ENCODE results near the gene NUF2.
"Not testable (repeated sequence)": the region's sequence is repeated elsewhere in the genome, so short reads cannot be mapped to it uniquely, and the experiment has no call there.

The NUF2 gene

DNA sequence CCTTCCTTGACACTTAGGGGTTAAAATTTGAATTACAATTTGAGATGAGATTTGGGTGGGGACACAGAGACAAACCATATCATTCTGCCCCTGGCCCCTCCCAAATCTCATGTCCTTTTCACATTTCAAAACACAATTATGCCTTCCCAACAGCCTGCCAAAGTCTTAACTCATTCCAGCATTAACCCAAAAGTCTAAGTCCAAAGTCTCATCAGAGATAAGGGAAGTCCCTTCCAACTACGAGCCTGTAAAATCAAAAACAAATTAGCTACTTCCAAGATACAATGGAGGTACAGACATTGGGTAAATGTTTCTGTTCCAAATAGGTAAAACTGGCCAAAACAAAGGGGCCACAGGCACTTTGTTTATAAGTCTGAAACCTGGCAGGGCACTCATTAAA is 28.3 kb upstream of the NUF2 start:
- H2BK15ac ChIP-seq (ENCODE audit: low read depth, poor library complexity, severe bottlenecking); H3K9ac ChIP-seq (ENCODE audit: low read length); H3K79me1 ChIP-seq (replicated peaks; ENCODE audit: low read length, poor library complexity, severe bottlenecking); H2BK5ac ChIP-seq (ENCODE audit: low read depth, low read length, poor library complexity, severe bottlenecking); H2BK12ac ChIP-seq (ENCODE audit: low read length in 2 of 2); H3K14ac ChIP-seq (ENCODE audit: low read length in 2 of 2); H2BK120ac ChIP-seq (ENCODE audit: low read depth, low read length); H4K91ac ChIP-seq (ENCODE audit: low read length); DNase-seq; H4K8ac ChIP-seq (ENCODE audit: low read length); H2AFZ ChIP-seq (ENCODE audit: low read depth, low read length); H3K4ac ChIP-seq (ENCODE audit: low read depth in 1 of 2, low read length in 2 of 2); H3K18ac ChIP-seq (ENCODE audit: low read depth in 1 of 2, low read length in 2 of 2); H3K27ac ChIP-seq (ENCODE audit: low read length, poor library complexity, severe bottlenecking); H2AK5ac ChIP-seq (ENCODE audit: low read length, severe bottlenecking); H3K4me1 ChIP-seq (ENCODE audit: control insufficient read depth, insufficient read depth, low read depth, low read length); H3K9me3 ChIP-seq (ENCODE audit: control insufficient read depth, low read length); H3K36me3 ChIP-seq (ENCODE audit: control insufficient read depth in 1 of 2, insufficient read depth in 2 of 2, low read depth in 1 of 2, low read length in 2 of 2); H3K27me3 ChIP-seq (ENCODE audit: control insufficient read depth in 1 of 2, insufficient read depth in 1 of 2, low read length in 2 of 2); H3K4me3 ChIP-seq (ENCODE audit: insufficient read depth in 1 of 2, low read depth in 1 of 2, low read length in 2 of 2); H3K23ac ChIP-seq (ENCODE audit: low read length in 2 of 2); H3K4me2 ChIP-seq (ENCODE audit: low read length, poor library complexity, severe bottlenecking): not testable (repeated sequence)
- WGBS = no CpG with 5 or more reads among the region's 1 CpG

- Histone ChIP-seq H3K4me1 (ENCODE audit: control insufficient read depth, insufficient read depth, low read depth, low read length) (no peaks in the 10 kb centered on the region), H2AFZ (ENCODE audit: low read depth, low read length) (no peak overlapping the region), H3K27ac (ENCODE audit: low read length, poor library complexity, severe bottlenecking) (no peak overlapping the region), H3K27me3 (ENCODE audit: control insufficient read depth in 1 of 2, insufficient read depth in 1 of 2, low read length in 2 of 2) (no peaks in the 10 kb centered on the region), H4K8ac (ENCODE audit: low read length) (no peak overlapping the region), H3K23ac (ENCODE audit: low read length in 2 of 2) (no peak overlapping the region), H3K4me3 (ENCODE audit: insufficient read depth in 1 of 2, low read depth in 1 of 2, low read length in 2 of 2) (no peak overlapping the region), H2BK5ac (ENCODE audit: low read depth, low read length, poor library complexity, severe bottlenecking) (no peak overlapping the region), H3K79me1 (replicated peaks; ENCODE audit: low read length, poor library complexity, severe bottlenecking) (no peaks in the 10 kb centered on the region), H2AK5ac (ENCODE audit: low read length, severe bottlenecking) (no peak overlapping the region), H2BK12ac (ENCODE audit: low read length in 2 of 2) (no peak overlapping the region), H3K14ac (ENCODE audit: low read length in 2 of 2) (no peak overlapping the region), H3K36me3 (ENCODE audit: control insufficient read depth in 1 of 2, insufficient read depth in 2 of 2, low read depth in 1 of 2, low read length in 2 of 2) (peaks cover 0 to 5% of the 10 kb centered on the region in 2 experiments), H3K4ac (ENCODE audit: low read depth in 1 of 2, low read length in 2 of 2) (no peak overlapping the region), H3K9me3 (ENCODE audit: control insufficient read depth, low read length) (no peaks in the 10 kb centered on the region), H4K91ac (ENCODE audit: low read length) (no peak overlapping the region), H3K4me2 (ENCODE audit: low read length, poor library complexity, severe bottlenecking) (no peak overlapping the region), H2BK120ac (ENCODE audit: low read depth, low read length) (no peak overlapping the region), H2BK15ac (ENCODE audit: low read depth, poor library complexity, severe bottlenecking) (no peak overlapping the region), H3K9ac (ENCODE audit: low read length) (no peak overlapping the region), H3K18ac (ENCODE audit: low read depth in 1 of 2, low read length in 2 of 2) (no peak overlapping the region)
- peak; percentile 17 for DNase-seq
- 95% methylated on average over 2 of the region's 2 CpGs for WGBS
Measured at GRCh38 chr1:163295949-163296348, 25.8 kb upstream of the NUF2 start.

DNA sequence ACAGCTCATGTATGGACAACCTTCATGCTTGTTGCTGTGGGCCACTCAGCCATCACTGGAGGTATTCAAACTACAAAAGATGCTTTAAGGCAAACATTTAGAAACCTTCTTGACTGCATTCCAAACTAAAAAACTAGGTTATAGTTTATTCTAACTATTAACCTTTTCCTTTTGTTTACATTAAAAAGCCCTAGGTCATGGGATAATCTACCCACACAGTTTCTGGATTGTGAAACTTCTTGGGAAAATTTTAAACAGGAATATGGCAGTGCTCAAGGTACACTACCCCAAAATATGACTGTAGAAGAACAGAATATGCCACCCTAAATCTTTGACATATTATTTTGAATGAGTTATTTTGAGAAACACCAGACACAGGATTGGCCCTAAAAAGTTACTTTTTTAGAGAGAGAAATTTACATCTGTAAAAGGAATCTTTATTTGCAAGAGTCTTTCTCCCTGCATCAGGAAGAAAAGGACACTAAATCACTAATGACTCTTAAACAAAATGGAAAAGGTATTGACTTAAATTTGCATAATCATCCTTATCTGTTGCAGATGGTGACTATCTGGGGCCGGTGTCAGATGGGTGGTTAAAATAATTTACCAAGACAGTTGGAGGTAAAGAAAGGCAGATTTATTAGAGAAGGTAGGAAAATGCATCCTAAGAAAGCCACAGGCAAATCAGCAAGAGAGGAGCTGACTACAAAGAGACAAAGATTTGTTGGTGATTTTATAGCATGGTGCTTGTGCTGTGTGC is 25.1 kb upstream of the NUF2 start:
- H2BK5ac ChIP-seq (ENCODE audit: low read depth, low read length, poor library complexity, severe bottlenecking) = no peak overlapping the region
- WGBS = 41% methylated on average over 1 of the region's 1 CpG
- no peaks in the 10 kb centered on the region for H3K4me1 ChIP-seq (ENCODE audit: control insufficient read depth, insufficient read depth, low read depth, low read length)

DNA sequence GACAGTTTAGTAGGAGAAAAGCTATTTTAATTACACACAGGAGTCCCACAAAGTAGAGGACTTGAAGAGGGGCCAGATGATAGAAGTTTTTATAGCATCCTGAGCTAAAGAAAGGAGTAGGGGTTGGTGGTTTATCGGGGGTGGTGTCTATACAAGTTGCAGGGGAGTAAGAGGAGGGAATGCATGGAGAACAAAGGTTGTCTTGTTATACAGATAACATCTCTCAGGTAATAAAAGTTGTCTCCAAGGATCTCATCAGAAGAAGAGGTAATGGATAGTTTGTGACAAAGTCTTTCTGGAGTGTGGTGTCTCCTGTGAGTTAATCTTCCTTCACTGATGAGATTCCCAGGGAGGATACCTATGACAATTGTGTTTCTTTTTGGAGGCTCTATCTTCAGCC is 23.4 kb upstream of the NUF2 start:
- DNase-seq = no peak
- no peak overlapping the region for H3K4me2 ChIP-seq (ENCODE audit: low read length, poor library complexity, severe bottlenecking)

More for the DNA sequence above, 25.1 kb upstream of the NUF2 start:
- H2AK5ac ChIP-seq (ENCODE audit: low read length, severe bottlenecking) = no peak overlapping the region
- H3K9me3 ChIP-seq (ENCODE audit: control insufficient read depth, low read length) = no peaks in the 10 kb centered on the region
- no peak overlapping the region for H2BK120ac ChIP-seq (ENCODE audit: low read depth, low read length)
- H3K9ac ChIP-seq (ENCODE audit: low read length) = no peak overlapping the region
- H3K27me3 ChIP-seq (ENCODE audit: control insufficient read depth in 1 of 2, insufficient read depth in 1 of 2, low read length in 2 of 2) = no peaks in the 10 kb centered on the region
- no peak overlapping the region for H3K4ac ChIP-seq (ENCODE audit: low read depth in 1 of 2, low read length in 2 of 2)
- H2BK12ac ChIP-seq (ENCODE audit: low read length in 2 of 2) = no peak overlapping the region
- H2BK15ac ChIP-seq (ENCODE audit: low read depth, poor library complexity, severe bottlenecking) = no peak overlapping the region
- H3K36me3 ChIP-seq (ENCODE audit: control insufficient read depth in 1 of 2, insufficient read depth in 2 of 2, low read depth in 1 of 2, low read length in 2 of 2) = peaks cover 0 to 5% of the 10 kb centered on the region in 2 experiments
- H3K4me3 ChIP-seq (ENCODE audit: insufficient read depth in 1 of 2, low read depth in 1 of 2, low read length in 2 of 2) = no peak overlapping the region
- H4K8ac ChIP-seq (ENCODE audit: low read length) = no peak overlapping the region
- no peak overlapping the region for H3K4me2 ChIP-seq (ENCODE audit: low read length, poor library complexity, severe bottlenecking)
- H3K27ac ChIP-seq (ENCODE audit: low read length, poor library complexity, severe bottlenecking) = no peak overlapping the region
- no peak for DNase-seq
- no peak overlapping the region for H4K91ac ChIP-seq (ENCODE audit: low read length)
- peaks cover 1% of the 10 kb centered on the region for H3K79me1 ChIP-seq (replicated peaks; ENCODE audit: low read length, poor library complexity, severe bottlenecking)
- no peak overlapping the region for H3K14ac ChIP-seq (ENCODE audit: low read length in 2 of 2)
- no peak overlapping the region for H2AFZ ChIP-seq (ENCODE audit: low read depth, low read length)
- no peak overlapping the region for H3K23ac ChIP-seq (ENCODE audit: low read length in 2 of 2)
- no peak overlapping the region for H3K18ac ChIP-seq (ENCODE audit: low read depth in 1 of 2, low read length in 2 of 2)

More for the DNA sequence above, 23.4 kb upstream of the NUF2 start:
- H3K14ac ChIP-seq (ENCODE audit: low read length in 2 of 2) = no peak overlapping the region
- no peak overlapping the region for H2BK120ac ChIP-seq (ENCODE audit: low read depth, low read length)
- no peak overlapping the region for H3K23ac ChIP-seq (ENCODE audit: low read length in 2 of 2)
- H2BK15ac ChIP-seq (ENCODE audit: low read depth, poor library complexity, severe bottlenecking) = no peak overlapping the region
- H3K4me3 ChIP-seq (ENCODE audit: insufficient read depth in 1 of 2, low read depth in 1 of 2, low read length in 2 of 2) = no peak overlapping the region
- H2AK5ac ChIP-seq (ENCODE audit: low read length, severe bottlenecking) = no peak overlapping the region
- no peak overlapping the region for H2BK12ac ChIP-seq (ENCODE audit: low read length in 2 of 2)
- no peak overlapping the region for H2AFZ ChIP-seq (ENCODE audit: low read depth, low read length)
- no peak overlapping the region for H3K27ac ChIP-seq (ENCODE audit: low read length, poor library complexity, severe bottlenecking)
- peaks cover 0 to 5% of the 10 kb centered on the region in 2 experiments for H3K36me3 ChIP-seq (ENCODE audit: control insufficient read depth in 1 of 2, insufficient read depth in 2 of 2, low read depth in 1 of 2, low read length in 2 of 2)
- no peak overlapping the region for H2BK5ac ChIP-seq (ENCODE audit: low read depth, low read length, poor library complexity, severe bottlenecking)
- no peaks in the 10 kb centered on the region for H3K27me3 ChIP-seq (ENCODE audit: control insufficient read depth in 1 of 2, insufficient read depth in 1 of 2, low read length in 2 of 2)
- no peak overlapping the region for H3K9ac ChIP-seq (ENCODE audit: low read length)
- H4K8ac ChIP-seq (ENCODE audit: low read length) = no peak overlapping the region
- H3K9me3 ChIP-seq (ENCODE audit: control insufficient read depth, low read length) = no peaks in the 10 kb centered on the region
- no CpG with 5 or more reads among the region's 1 CpG for whole genome bisulfite sequencing
- peaks cover 1% of the 10 kb centered on the region for H3K79me1 ChIP-seq (replicated peaks; ENCODE audit: low read length, poor library complexity, severe bottlenecking)
- no peak overlapping the region for H4K91ac ChIP-seq (ENCODE audit: low read length)
- H3K4me1 ChIP-seq (ENCODE audit: control insufficient read depth, insufficient read depth, low read depth, low read length) = no peaks in the 10 kb centered on the region
- H3K4ac ChIP-seq (ENCODE audit: low read depth in 1 of 2, low read length in 2 of 2) = no peak overlapping the region
- no peak overlapping the region for H3K18ac ChIP-seq (ENCODE audit: low read depth in 1 of 2, low read length in 2 of 2)
